Activated CD8-positive, alpha-beta memory T cell treated with anti-CD3 and anti-CD28 coated beads for 1 hour (primary cell): ENCODE results near the gene MAPKAPK2.
"Not testable (repeated sequence)": the region's sequence is repeated elsewhere in the genome, so short reads cannot be mapped to it uniquely, and the experiment has no call there.

Experiments used
- DNase-seq, 2 donors: peaks; one replicate each; pipeline ENCODE4 v3.0.0-alpha.2; 2020; ENCODE audit warnings: low read depth in 1 of 2; ENCODE audit errors: extremely low read depth in 1 of 2

Gene MAPKAPK2

DNA sequence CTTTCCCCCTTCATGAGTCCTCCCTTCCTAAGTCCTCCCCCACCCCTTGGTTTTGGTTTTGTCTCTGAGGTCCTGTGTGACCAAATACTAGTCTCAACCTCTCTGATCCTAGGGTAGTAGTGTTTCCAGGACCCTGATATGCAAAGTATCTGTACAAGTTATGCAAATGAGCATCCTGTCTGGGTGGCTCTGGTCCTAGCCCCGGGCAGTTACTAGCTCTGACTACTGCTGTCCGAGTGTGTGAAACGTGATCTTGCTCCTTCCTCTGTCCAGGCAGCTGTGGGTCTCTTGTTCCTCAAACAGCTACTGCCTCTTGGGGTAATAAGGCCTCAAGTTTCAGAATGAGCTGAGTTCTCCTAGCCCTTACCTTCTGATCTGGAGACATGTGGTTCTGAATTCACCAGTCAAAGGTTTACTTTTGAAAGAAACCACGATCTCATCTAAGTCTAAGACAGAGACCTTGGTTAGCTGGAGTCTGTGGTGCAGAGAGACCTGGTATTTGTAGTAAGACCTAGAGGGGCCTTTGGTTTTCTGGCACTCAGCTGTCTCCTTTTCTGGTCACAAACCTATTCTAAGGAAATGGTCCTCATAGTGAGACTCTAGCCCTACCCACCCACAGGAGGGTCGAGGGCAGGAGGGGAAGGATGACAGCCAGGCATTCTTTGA is 54.8 kb downstream of the MAPKAPK2 start:
- no peak for DNase-seq

DNA sequence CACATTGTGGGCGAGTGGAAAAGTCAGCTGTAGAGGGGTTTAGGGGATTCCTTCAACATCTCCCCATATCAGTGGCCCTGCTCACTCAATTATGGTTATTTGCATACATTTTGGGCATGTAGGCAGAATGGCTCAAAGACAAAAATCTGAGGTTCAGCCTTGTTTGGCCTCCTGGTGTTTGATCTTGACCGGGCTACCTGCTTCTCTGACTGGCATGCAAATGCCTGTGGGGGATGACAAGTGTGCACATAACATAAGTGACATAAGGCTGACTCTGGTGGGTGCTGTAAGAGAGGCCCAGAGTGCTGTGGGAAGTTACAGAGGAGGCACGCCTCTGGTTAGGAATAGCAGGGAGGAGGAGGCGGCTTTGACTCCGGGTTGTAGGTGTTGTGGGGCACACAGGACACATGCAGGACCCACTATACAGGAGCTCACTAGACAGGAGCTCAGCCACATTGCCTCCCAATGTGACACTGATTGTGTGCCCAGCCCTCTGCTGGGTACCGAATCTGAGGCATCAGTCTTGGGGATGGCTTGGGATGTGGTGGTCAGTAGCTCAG is 56.5 kb downstream of the MAPKAPK2 start:
- no peak for DNase-seq

DNA sequence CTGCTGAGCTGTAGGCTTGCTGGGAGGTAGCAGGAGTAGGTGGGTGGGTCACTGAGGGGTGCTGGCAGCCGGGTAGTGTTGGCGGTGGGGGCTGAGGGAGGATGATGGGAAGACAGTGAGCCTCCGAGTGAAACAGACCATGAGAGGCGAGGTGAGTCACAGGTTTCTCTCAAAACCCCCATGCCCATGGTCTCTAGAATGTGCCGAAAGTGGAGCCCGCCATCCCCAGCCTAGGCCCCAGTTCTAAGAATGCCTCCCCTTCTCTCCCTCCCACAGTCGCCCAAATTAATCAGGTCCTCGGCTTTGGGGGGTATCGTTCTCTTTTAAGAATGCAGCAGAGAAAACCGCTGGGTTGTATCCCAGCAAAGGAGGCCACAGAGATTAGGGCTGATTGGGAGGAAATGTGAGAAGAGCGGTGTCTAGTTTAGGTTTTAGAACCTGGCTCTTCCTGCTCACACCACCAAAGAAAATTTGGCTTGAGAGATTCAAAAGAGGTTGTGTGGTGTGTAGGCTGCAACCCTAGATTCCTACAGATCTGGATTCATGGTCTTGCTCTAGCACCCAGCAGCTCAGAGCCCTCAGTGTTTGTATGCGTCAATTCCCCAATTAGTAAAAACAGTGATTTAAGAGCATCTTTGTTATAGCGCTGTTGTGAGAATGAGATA is 58.1 kb downstream of the MAPKAPK2 start:
- no peak for DNase-seq

DNA sequence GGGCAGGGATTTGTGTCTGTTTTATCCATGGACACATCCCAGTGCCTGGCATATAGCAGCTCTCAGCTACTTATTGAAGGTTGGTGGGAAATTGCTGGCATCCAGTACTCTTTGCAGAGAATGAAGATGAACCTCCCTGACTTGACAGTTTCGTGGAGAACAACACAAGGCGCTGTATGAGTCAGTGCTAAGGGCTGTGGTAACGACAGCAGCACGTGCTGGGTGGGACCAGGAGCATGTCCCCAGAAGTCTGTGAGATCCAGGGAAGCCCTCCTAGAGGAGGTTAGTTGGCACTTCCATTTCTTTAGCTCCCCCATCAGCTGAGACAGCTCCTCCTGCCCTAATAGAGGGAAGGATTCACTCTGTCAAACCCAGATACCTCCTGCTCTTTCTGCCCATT is 60.0 kb downstream of the MAPKAPK2 start:
- DNase-seq, result no peak

DNA sequence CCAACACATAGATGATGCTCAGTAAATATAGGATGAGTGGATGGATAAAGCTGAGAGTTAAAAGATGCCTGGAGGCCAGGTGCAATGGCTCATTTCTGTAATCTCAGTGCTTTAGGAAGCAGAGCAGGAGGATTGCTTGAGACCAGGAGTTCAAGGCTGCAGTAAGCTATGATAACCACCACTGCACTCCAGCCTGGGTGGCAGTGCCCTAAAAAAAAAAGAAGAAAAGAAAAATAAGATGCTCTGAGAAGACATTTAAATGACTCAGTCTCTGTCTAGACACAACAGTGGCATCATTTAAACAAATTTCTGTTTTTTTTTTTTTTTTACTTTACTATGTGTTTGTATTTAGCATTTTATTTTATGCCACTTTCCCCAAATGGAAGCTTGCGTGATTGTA is 60.6 kb downstream of the MAPKAPK2 start:
- no peak for DNase-seq

DNA sequence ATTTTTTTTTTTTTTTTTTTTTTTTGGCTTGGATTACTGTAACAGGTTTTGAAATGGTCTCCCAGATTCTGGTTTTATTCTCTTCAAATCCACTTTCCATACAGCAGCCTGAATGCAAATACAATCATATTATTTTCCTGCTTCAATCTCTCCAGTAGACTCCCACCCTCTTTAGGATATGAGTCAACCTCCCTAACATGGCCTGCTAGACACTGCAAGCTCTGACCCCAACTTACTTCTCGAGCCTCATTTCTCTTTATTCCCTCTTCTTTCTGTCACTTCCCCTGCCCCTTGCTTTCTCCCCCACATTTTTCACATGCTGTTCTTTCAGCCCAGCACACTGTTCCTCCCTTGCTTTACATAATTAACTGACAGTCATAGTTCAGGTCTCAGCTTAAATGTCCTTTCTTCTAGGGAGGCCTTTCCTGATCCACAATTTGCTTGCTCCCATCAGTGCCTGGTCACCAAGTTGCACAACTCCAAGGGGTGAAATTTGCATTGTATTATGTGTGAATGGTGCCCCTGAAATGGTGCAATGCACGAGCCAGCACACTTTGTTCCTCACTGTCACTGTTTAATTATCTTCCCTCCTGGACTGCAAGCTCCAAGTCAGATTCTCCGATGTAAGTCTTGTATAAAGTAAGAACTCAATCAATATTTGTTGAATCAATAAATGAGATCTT is 63.8 kb downstream of the MAPKAPK2 start:
- DNase-seq, result no peak

DNA sequence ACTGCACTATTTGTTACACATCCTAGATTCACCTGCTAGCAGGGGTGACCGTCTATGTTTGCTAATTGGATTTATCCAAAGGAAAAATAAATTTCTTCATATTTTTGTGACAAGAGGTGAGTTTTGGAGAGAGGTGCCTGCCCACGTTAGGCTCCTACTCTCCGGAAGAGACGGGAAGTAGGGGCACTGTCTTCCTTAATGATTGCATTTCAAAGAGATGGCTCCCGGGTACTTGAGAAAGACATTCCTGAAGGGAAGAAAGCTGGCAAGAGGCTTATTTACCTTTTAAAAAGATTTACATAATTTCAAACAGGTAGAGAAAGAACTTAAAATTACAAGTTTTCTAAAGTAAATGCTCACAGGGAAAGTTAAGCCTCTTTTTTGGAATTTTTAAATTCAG is 67.2 kb downstream of the MAPKAPK2 start:
- DNase-seq, result no peak

DNA sequence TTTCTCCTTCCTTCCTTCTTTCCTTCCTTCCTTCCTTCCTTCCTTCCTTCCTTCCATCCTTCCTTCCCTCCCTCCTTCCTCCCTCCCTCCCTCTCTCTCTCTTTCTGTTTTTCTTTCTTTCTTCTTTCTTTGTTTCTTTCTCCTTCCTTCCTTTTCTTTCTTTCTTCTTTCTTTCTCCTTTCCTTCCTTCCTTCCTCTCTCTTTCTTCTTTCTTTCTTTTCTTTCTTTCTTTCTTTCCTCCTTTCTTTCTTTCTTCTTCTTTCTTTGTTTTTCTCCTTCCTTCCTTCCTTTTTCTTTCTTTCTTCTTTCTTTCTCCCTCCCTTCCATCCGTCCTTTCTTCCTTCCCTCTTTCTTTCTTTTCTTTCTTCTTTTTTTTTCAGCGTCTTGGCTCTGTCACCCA is 67.8 kb downstream of the MAPKAPK2 start:
- DNase-seq, result no peak

DNA sequence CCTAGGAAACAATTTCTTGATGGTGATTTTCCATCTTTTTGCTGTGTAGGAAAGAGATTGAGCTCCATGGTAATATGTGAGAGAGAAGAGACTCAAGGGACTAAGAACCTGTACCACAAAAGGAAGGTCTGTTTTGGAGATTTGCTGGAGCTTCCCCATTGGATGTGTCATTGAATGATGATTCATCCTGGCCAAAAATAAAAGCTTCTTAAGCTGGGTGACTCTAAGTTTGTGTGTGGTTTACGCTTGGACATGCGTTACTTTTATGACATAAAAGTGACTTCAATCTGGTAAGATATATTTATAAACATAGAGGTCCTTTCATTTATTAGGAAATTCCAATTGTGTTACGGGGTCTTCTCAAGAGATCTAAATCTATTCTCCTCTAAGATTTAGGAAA is 68.4 kb downstream of the MAPKAPK2 start:
- no peak for DNase-seq

DNA sequence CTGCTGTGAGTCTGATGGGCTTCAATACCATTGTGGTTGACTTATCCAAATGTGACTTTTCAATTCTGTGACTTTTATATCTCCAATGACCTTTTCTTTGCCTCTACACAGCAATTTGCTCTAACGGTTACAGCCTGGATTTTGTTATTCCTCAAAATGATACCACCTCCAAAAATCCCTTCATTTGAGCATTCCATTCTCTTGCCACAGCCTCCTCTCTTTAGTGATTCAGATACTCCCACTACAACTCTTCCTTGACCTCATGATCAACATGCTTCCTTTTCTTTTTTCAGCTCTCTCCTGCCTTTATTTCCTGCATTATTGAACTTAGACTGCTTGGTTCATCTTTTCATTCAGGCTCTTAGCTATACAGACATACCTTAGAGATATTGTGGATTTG is 69.3 kb downstream of the MAPKAPK2 start:
- DNase-seq, result no peak

DNA sequence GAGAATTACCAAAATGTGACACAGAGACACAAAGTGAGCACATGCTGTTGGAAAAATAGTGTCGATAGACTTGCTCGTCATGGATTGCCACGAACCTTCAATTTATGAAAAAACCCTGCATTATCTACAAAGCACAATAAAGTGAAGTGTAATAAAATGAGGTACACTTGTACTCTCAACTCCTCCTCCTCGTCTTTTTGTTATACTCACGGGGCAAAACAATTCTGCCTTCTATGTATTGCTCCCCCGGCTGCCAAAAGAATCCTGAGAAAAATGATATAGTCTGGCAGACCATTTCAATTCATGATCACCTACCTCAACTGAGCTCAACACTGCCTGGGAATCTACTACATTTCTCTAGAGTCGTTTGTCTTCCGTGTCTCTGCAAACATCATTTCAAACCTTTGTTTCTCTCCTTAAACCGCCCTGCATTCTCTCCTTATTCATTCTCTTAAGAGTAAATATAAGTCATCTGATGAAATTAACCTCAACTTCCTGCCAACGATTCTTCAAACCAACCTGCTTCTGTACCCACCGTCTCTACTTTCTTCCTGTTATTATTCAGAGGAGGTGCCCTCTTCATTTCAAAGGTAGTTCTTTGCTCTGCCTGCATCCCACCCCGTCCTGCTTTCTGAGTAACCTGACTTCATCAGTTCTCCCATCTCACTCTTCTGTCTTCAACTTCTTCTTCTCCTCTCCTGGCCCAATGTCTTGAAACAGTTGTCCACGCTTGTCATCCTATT is 73.0 kb downstream of the MAPKAPK2 start:
- DNase-seq, result no peak

DNA sequence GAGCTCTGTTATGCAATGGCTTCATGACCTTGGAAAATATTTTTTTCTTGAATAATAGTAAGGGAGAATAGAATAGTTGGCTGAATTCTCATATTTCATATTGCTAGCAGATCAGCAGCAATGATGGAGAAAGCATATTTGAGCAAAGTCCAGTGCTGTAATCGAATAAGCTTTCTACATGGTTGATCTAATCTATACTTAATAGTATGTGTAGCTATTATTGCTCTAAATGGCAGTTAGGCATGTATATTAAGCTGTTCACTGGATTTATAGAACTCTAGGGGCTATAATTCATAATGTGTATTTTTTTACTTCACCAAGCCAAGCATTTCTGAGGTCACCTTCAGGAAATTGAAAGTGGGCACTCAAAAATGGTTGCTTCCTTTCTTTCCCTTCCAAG is 75.9 kb downstream of the MAPKAPK2 start:
- no peak for DNase-seq

DNA sequence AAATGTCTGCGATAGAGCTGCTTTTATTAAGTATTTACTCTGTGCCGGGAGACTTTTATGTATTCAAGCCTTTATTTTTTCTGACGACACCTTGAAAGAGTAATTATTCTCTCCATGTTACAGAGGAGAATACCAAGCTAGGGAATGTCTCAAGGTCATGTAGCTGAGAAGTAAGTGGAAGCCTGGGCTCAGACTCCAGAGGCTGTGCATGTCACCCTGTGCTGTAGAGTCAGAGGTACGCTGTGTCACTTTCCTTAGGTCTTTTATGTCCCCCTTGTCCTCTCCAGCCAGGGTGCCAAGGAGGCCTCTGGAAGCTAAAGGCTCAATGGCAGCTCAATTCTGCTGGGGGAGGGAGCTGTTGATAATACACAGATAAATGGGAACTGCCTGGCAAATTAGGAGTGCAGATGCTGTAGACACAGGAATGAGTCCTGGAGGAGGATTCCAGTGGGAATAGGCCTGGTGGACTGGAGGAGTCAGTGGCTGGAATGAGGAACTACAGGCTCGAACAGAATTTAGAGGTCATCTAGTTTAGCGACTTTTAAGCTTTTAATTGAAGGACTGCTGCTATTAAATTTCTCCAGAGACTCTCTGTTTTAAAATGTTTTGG is 76.6 kb downstream of the MAPKAPK2 start:
- DNase-seq, result no peak

DNA sequence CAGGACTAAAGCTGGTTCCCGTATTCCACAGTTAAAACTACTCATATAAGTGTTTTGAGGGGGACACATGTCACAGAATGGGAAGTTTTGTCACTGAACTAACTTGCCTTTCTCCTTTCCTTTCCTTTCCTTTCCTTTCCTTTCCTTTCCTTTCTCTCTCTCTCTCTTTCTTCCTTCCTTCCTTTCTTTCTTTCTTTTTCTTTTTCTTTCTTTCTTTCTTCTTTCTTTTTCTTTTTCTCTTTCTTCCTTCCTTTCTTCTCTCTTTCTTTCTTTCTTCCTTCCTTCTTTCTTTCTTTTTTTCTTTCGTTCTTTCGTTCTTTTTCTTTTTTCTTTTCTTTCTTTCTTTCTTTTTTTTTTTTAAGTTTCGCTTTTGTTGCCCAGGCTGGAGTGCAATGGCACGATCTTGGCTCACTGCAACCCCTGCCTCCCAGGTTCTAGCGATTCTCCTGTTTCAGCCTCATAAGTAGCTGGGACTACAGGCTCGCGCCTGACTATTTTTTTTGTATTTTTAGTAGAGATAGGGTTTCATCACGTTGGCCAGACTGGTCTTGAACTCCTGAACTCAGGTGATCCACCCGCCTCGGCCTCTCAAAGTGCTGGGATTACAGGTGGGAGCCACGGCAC is 78.1 kb downstream of the MAPKAPK2 start:
- DNase-seq, result not testable (repeated sequence)

DNA sequence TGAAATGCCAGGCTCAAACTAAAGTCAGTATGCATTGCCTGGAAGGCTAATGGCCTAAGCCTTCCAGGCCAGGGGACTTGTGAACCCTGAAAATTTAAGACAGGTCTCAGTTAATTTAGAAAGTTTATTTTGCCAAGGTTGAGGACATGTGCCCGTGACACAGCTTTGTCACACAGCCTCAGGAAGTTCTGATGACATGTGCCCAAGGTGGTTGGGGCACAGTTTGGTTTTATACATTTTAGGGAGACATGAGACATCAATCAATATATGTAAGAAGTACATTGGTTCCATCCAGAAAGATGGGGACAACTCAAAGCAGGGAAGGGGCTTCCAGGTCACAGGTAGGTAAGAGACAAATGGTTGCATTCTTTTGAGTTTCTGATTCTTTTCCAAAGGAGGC is 81.1 kb downstream of the MAPKAPK2 start:
- not testable (repeated sequence) for DNase-seq

DNA sequence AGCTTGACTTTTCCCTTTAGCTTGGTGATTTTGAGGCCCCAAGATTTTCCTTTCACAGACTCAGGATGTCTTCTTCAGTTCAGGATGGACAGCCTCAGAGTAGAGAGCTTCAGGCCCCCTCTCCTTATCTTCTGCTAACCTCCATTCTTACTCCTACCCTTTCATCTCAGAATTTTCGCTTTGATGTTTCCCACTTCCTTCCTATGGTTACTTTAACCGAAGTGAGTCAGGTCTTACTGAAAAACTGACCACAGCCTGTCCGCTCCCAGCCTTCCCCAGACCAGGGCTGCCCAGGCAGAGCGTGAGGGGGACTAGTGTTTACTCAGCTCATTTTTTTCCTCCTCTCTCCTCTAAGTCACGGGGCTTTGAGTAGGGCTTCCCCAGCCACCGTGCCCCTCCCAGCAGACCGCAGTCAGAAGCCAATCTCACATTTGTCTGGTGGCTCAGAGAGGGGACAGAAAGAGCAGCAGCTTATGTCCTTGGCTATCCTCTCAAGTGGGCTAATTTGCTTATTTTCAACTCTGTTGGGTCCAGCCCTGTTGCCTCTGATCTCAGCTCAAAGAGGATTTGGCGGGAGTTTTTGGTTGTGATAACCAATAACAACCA is 81.6 kb downstream of the MAPKAPK2 start:
- peak; percentile 37 to 53 for DNase-seq

DNA sequence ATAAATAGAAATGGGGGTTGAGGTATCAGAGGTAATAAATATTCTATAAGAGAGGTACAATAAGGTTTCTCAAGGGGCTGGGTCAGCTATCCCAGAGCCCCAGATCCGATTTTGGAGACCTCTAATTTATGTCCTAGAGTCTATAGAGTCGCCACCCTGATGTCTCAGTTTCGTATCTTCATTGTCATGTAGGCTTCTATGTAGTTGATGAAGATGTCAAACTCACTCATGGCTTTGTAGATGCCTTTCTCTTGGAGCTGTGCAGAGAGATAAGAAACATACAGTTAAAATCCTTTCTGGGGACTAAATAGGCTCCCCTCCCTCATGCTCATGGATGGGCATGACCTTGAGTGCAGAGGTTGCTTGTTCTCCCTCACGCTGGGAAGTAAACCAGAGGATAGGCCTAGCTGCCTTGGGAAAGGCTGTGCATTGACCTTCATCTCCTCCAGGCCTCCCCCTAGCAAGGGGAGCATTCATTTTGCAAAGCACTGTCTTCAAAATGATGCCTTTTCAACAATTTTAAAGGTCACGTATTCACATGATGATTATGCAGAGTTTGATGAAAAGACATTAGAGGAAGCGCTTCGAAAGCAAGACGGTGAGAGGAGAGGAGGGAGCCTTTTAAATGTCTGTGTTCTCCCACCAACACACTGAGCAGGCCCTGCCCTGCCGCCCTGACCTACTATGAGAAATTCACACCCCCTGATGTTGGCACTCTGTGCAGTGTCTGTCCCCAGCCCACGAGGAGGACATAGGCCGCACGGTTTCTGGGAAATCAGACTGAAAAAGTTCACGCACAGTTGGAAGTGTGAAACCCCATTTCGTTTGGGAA is 84.0 kb downstream of the MAPKAPK2 start:
- no peak for DNase-seq

DNA sequence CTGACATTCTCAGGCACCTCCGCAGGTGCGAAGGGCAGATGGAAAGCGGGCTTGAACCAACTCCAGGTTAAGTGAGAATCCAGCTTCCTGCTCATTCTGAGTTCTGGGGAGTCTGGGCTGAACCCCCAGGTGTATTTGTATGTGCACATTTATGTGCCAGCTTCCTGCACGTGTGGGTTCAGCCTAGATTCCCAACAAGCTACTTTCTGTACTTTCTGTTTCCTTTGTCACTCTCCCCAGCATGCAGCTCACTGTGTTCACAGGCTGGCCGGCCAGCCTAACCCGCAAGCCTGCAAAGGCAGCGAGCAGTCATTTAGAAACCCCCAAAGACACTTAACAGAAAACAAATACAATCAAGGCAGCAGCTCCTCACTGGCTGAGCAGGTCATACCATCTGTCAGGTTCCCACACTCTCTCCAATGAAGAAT is 84.6 kb downstream of the MAPKAPK2 start:
- DNase-seq, result no peak
